GM19397 (cell line): ENCODE results near the gene SLC16A9.
A peak's percentile ranks its signal among the peaks of the same experiment; 100 is the strongest.
"Not testable (repeated sequence)": the region's sequence is repeated elsewhere in the genome, so short reads cannot be mapped to it uniquely, and the experiment has no call there.

Experiments
- ATAC-seq: cut with Tn5 transposase; IDR thresholded peaks from one replicate; pipeline ENCODE4 v1.9.1; 2021; ENCODE audit warnings: mild to moderate bottlenecking, moderate library complexity; ENCODE audit not compliant: unreplicated experiment

Gene SLC16A9

GRCh38 chr10:59677253-59677831, 32.3 kb downstream of the SLC16A9 start:
- ATAC-seq = no peak

DNA sequence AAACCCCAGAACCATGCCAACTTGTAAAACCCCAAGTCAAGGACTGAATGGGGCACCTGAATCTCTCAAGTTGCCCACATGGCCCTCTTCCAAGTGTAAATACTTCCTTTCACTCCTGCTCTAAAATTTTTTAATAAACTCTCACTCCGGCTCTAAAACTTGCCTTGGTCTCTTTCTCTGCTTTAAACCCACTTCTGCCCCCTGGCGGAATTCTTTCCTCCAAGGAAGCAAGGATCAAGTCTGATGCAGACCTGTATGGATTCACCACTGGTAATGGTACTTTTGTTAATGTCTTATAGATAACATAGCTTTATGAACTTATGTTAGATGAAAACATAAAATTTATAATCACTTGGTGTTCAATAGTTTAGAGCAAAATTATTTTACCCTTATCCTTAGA, 33.8 kb downstream of the SLC16A9 start:
- ATAC-seq = no peak

GRCh38 chr10:59674215-59674836, 35.3 kb downstream of the SLC16A9 start:
- ATAC-seq = no peak

- ATAC-seq = peak; percentile 48
These were observed 37.3 kb downstream of the SLC16A9 start for GRCh38 chr10:59672150-59672875.

- no peak for ATAC-seq
These were observed 39.4 kb downstream of the SLC16A9 start for GRCh38 chr10:59670269-59670668.

DNA sequence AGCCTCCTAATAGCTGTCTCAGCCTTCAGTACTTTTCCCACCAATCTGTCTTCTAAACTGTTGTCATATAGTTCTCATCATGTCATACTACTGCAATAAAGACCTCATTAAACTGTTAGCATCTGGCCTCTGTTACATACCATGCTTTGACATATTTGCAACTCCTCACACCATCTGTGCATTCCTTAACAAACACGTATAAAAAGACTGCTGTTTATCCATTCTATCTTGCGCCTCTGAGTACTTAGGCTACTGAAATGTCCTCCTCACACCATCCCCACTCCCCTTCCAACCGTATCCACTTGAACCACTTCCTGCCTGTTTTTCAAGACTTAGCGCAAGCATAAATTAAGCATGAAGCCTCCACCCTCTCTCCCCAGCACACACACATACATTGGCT, 41.6 kb downstream of the SLC16A9 start:
- ATAC-seq = no peak

- no peak for ATAC-seq
These were observed 43.3 kb downstream of the SLC16A9 start for GRCh38 chr10:59666310-59666709.

- ATAC-seq = not testable (repeated sequence)
These were observed 46.4 kb downstream of the SLC16A9 start for GRCh38 chr10:59663213-59663612.

DNA sequence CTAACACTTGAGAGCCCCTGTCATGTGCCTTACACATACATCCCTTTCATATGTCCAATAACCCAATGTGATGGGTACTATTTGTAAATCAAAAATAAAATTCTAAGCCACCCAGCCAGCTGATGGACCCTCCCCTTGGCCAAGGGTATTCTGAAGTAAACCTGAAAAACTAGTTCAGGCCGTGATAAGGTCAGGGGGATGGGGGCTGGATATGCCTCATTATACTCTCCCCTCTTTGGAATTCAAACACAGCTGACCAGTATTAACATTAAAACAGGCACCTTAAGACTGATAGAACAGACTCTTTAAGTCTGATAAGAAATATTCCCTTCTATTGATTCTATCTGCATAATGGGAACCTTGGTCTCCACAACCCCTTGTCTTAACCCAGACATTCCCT, 51.9 kb downstream of the SLC16A9 start:
- no peak for ATAC-seq

DNA sequence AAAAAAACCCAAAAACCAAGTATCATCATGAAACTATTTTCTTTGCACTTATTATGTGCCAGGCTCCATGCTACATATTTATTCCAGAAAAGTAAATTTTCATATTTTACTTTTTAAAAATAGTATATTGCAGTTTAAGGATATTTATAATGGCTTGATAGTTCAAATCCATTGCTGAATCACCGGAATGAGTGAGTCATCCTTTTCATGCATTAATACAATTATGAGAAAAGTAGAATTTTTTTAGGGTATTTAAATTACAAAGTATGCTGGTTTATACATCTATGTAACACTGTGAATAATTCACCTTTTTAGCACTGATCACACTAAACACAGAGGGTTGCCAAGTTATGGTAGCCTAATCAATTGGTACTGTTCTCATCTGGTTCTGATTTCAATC, 54.3 kb downstream of the SLC16A9 start:
- no peak for ATAC-seq

DNA sequence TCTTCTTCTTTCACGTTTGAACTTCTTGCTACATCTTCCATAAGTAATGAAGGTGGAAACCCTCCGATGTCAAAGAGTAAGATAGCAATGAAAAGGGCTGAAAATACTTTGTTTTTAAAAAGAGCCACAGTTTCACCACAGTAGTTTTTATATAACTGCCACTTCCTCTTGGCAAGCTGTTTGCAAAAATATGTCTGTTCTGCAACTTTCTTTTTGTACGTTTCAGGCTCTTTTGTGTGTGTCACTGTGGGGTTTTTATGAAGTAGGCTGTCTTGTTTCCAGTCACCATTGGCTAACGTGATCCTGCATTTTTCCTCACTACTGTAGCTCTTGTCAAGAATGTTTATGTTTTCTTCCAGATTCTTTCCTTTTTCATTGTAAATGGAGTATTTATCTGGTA, 55.6 kb downstream of the SLC16A9 start:
- no peak for ATAC-seq

GRCh38 chr10:59651902-59652301, 57.7 kb downstream of the SLC16A9 start:
- no peak for ATAC-seq

DNA sequence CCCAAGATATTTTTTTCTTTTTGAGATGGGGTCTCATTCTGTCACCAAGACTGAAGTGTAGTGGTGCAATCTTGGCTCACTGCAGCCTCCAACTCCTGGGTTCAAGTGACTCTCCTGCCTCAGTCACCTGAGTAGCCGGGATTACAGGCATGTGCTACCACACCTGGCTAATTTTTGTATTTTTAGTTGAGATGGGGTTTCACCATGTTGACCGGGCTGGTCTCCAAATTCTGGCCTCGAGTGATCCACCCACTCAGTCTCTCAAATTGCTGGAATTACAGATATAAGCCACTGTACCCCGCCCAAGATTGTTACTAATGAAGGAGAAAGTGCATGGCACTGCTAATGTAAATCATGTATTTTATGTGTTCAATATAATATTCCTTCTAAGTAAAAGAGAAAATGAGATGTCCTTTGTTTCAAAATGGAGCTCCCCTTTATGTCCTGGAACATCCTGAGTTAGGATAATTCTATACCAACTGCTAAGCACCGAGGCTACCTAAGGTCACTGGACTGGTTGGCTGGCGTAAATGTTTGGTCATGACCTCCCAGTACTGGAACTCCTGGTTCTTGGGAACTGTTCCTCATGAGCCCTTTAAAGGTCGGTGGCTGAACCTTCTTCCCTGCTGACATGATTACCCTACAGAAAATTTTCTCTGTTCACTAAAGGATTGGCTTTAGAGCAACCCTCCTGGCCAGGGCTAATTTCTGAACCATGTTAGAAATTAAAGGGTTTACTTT, 59.9 kb downstream of the SLC16A9 start:
- no peak for ATAC-seq

DNA sequence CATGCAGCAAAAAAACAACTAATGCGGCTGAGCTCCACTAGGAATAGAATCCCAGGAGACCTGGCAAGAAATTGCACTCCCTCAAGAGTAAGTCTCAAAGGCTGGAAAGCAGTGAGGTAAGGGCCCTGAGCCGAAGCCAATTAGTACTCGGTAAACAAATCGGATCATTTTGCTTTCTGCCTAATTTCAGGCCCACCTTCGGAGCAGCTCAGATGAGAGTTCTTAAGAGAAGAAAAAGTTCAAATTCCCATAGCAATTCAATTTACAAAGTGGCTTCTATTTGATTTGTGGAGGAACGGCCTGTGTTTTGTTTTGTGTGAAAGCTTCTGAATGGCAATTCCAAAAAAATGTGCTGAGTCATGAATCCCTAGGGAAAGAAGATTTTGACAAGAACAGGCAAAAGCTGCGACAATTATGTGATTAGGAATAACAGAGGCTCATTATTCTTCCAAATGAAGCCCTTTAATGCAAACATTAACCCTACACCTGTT, 60.9 kb downstream of the SLC16A9 start:
- ATAC-seq = no peak

DNA sequence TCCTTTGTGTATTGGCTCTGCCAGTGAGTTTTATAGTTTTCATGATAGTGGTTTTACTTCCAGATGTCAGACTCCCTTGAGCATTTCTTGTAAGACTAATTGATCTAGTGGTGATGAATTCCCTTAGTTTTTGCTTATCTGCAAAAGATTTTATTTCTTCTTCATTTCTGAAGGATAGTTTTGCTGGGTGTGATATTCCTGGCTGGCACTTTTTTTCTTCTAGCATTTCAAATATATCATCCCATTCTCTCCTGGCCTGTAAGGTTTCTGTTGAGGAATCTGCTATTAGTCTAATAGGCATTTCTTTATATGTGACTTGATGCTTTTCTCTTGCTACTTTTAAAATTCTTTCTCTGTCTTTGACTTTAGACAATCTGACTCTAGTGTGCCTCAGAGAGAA, 64.8 kb downstream of the SLC16A9 start:
- ATAC-seq = no peak

- ATAC-seq = not testable (repeated sequence)
These were observed 68.0 kb downstream of the SLC16A9 start for GRCh38 chr10:59641688-59642087.

- no peak for ATAC-seq
These were observed 74.0 kb downstream of the SLC16A9 start for GRCh38 chr10:59635502-59636290.

DNA sequence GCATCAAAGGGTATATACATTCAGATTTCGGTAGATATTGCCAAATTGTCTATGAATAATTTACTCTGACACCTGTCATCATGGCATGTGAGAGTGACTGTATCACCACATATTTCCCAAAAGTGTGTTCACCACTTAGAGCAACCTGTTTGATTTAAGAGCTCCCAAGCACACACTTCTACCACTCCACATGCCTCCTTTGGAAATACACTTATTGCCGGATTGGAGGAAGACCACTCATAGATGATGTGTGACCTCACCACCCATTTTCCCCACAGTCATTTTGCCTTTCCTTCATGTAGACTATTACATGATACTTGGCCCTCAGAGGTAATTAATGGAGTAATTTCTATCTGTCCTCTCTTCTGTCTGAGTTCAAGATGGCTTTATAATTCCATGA, 75.5 kb downstream of the SLC16A9 start:
- no peak for ATAC-seq

GRCh38 chr10:59633063-59633462, 76.6 kb downstream of the SLC16A9 start:
- ATAC-seq = no peak

DNA sequence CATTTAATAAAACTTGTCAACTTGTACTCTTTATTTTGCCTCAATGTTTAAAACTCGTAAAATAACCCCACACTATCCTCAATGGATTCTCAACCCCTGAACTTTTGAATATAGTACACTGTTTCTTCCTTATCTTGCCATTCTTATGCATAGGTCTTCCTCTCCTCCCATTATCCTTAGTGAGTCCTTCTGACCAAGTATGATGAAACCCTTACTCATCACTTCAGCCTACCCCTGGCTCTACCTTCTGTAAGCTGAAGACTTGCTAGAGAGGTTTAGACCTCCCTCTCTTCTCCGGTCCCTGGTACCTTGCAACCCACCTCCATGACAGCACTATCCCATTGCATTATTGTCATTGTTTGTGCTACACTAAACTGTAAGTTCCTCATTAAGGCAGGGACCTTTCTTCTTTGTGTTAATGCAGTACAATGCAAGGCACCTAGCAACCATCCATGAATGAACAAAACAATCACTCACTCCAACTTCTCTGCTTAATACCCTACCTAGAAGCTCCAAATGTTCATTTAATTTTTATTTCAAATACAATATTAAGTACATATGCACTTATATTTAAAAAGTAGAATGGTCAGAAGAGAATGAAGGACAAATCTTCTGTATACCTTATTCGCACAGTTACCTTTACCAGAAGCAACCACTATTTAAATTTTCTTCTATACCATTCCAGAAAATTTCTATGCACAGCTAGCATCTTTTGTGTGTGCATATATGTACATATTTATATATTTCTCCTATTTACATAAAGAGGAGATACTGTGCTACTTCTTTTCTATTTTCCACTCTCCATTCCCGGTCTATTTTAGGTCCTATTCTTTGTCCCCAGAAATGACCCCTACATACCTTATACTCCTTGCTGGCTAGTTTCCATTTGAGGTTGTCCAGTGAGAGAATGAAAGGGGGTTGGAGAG, 77.5 kb downstream of the SLC16A9 start:
- no peak for ATAC-seq
